Measurements from ENCODE around the gene LAMA3. TPM values are rescaled to one million over a fixed set of nuclear protein-coding genes. Genes with fewer than 3 reads are reported as not detected.

The LAMA3 gene
- total and polyA plus RNA-seq, 2 experiments from 2014 or later = 3.9 to 4.9 TPM

GRCh38 chr18:23778828-23779227, 89.6 kb downstream of the LAMA3 start (continued):
- TF ChIP-seq CTCF (conservative IDR thresholded peaks at IDR 0.05; ENCODE audit: low read depth in 2 of 2) = no peak

- Histone ChIP-seq H3K4me3 (no peak overlapping the region), H3F3A (replicated peaks; ENCODE audit: low read depth) (no peaks in the 10 kb centered on the region), H3K9me2 (ENCODE audit: insufficient read depth) (peaks cover 13% of the 10 kb centered on the region; the same call in 1 of the 2 replicates), H3K79me2 (replicated peaks; ENCODE audit: insufficient read depth) (no peaks in the 10 kb centered on the region), H3K4me2 (no peak overlapping the region), H3K36me3 (ENCODE audit: insufficient read depth) (no peaks in the 10 kb centered on the region), H3K27me3 (ENCODE audit: insufficient read depth) (no peaks in the 10 kb centered on the region), H3K27ac (ENCODE audit: low read depth) (no peak overlapping the region), H2AFZ (no peak overlapping the region), H3K4me1 (ENCODE audit: insufficient read depth) (peaks cover 2% of the 10 kb centered on the region; the same call in 1 of the 2 replicates), H4K20me1 (replicated peaks; ENCODE audit: insufficient read depth) (no peaks in the 10 kb centered on the region)
- Mint-ChIP-seq H3K4me1 (peaks cover 9% of the 10 kb centered on the region), H3K9me3 (no peaks in the 10 kb centered on the region), H3K36me3 (ENCODE audit: low read depth) (no peaks in the 10 kb centered on the region), H3K27ac (peak overlapping the region; percentile 58; the same call in 1 of the 2 replicates), H3K4me3 (no peak overlapping the region), H3K27me3 (ENCODE audit: insufficient read depth, low read depth, poor library complexity) (peaks cover 4% of the 10 kb centered on the region)
- DNase-seq (ENCODE audit: low spot score) (peak; percentile 35), ATAC-seq (peak; percentile 50)
- TF ChIP-seq CTCF (conservative IDR thresholded peaks at IDR 0.05; ENCODE audit: low read depth in 2 of 2) (peak; percentile 13 to 22; a peak in 2 of 4 replicates), NANOG (IDR thresholded peaks at IDR 0.05; ENCODE audit: borderline replicate concordance) (no peak), EZH2 (IDR thresholded peaks at IDR 0.05; ENCODE audit: low read depth, unreplicated experiment) (no peak), ZNF331 (CRISPR knock-in tag; IDR thresholded peaks at IDR 0.05; ENCODE audit: low read depth) (no peak), POLR2AphosphoS5 (IDR thresholded peaks at IDR 0.05; ENCODE audit: low read depth) (no peak), ETS1 (IDR thresholded peaks at IDR 0.05) (no peak)
These were observed 90.5 kb downstream of the LAMA3 start for GRCh38 chr18:23779696-23780303.

GRCh38 chr18:23784832-23785245, 95.6 kb downstream of the LAMA3 start:
- Histone ChIP-seq H3K79me2 (replicated peaks; ENCODE audit: insufficient read depth) (no peaks in the 10 kb centered on the region), H3K4me3 (no peak overlapping the region), H4K20me1 (replicated peaks; ENCODE audit: insufficient read depth) (no peaks in the 10 kb centered on the region), H3K27ac (ENCODE audit: low read depth) (no peak overlapping the region), H3K4me2 (no peak overlapping the region), H3K9me2 (ENCODE audit: insufficient read depth) (peaks cover 11% of the 10 kb centered on the region; the same call in 1 of the 2 replicates), H3K27me3 (ENCODE audit: insufficient read depth) (no peaks in the 10 kb centered on the region), H3F3A (replicated peaks; ENCODE audit: low read depth) (no peaks in the 10 kb centered on the region), H2AFZ (0 out of 2 replicates have a peak overlapping the region, but pooled peaks have one; percentile 48), H3K36me3 (ENCODE audit: insufficient read depth) (no peaks in the 10 kb centered on the region), H3K4me1 (ENCODE audit: insufficient read depth) (peaks cover 20% of the 10 kb centered on the region)
- H3K36me3 Mint-ChIP-seq (ENCODE audit: low read depth) = no peaks in the 10 kb centered on the region
- H3K27me3 Mint-ChIP-seq (ENCODE audit: insufficient read depth, low read depth, poor library complexity) = peaks cover 5% of the 10 kb centered on the region
- DNase-seq (ENCODE audit: low spot score) (no peak), ATAC-seq (no peak)
- peaks cover 17% of the 10 kb centered on the region for H3K4me1 Mint-ChIP-seq
- H3K4me3 Mint-ChIP-seq = no peak overlapping the region
- H3K27ac Mint-ChIP-seq = no peak overlapping the region
- no peaks in the 10 kb centered on the region for H3K9me3 Mint-ChIP-seq
- TF ChIP-seq EZH2 (IDR thresholded peaks at IDR 0.05; ENCODE audit: low read depth, unreplicated experiment) = no peak
- TF ChIP-seq ZNF331 (CRISPR knock-in tag; IDR thresholded peaks at IDR 0.05; ENCODE audit: low read depth) = no peak
- no peak for TF ChIP-seq CREB1 (CRISPR knock-in tag; IDR thresholded peaks at IDR 0.05; ENCODE audit: low read depth)
- no peak for TF ChIP-seq ETS1 (IDR thresholded peaks at IDR 0.05)
- no peak for TF ChIP-seq EZH2phosphoT487 (IDR thresholded peaks at IDR 0.05; ENCODE audit: unreplicated experiment)
- TF ChIP-seq STAT1 (IDR thresholded peaks at IDR 0.05; ENCODE audit: unreplicated experiment) = no peak
- no peak for TF ChIP-seq CTCF (conservative IDR thresholded peaks at IDR 0.05; ENCODE audit: low read depth in 2 of 2)
